Nephron progenitor cell (in vitro differentiated cells): ENCODE results near the gene ZNF524.

Experiments
- DNase-seq: peaks from one replicate; pipeline ENCODE4 v3.0.0; 2021
- H3K27ac Mint-ChIP-seq: 2 replicates; pipeline ENCODE4 v1.8.0; 2021; ENCODE audit warnings: mild to moderate bottlenecking, moderate library complexity, mixed read lengths
- H3K27me3 Mint-ChIP-seq: 2 replicates; pipeline ENCODE4 v1.8.0; 2021; ENCODE audit warnings: mild to moderate bottlenecking, low read depth, mixed read lengths; ENCODE audit not compliant: poor library complexity
- H3K36me3 Mint-ChIP-seq: 2 replicates; pipeline ENCODE4 v1.8.0; 2021; ENCODE audit warnings: low read depth, mixed read lengths
- H3K4me1 Mint-ChIP-seq: 2 replicates; pipeline ENCODE4 v1.8.0; 2021; ENCODE audit warnings: mixed read lengths
- H3K4me3 Mint-ChIP-seq: 2 replicates; pipeline ENCODE4 v1.8.0; 2021; ENCODE audit warnings: mild to moderate bottlenecking, moderate library complexity, mixed read lengths
- H3K9me3 Mint-ChIP-seq: 2 replicates; pipeline ENCODE4 v1.8.0; 2021; ENCODE audit warnings: mild to moderate bottlenecking, moderate library complexity, mixed read lengths
- CTCF ChIP-seq: fragments of 200-600 bp; sonication (generic); IDR thresholded peaks from 2 replicates; pipeline ENCODE4 v1.5.0; 2021; ENCODE audit warnings: antibody characterized with exemption

Gene ZNF524

GRCh38 chr19:55592391-55593090 lies 7.5 kb upstream of the ZNF524 start:
- no peak for DNase-seq
- H3K27ac Mint-ChIP-seq, result no peak overlapping the region
- peaks cover 35% of the 10 kb centered on the region for H3K4me1 Mint-ChIP-seq
- peaks cover 44% of the 10 kb centered on the region for H3K36me3 Mint-ChIP-seq
- no peak for TF ChIP-seq CTCF
- no peaks in the 10 kb centered on the region for H3K27me3 Mint-ChIP-seq
- peaks cover 4% of the 10 kb centered on the region for H3K9me3 Mint-ChIP-seq
- H3K4me3 Mint-ChIP-seq, result no peak overlapping the region

GRCh38 chr19:55593096-55593772 lies 6.9 kb upstream of the ZNF524 start:
- TF ChIP-seq CTCF, result no peak
- no peak for DNase-seq
- no peak overlapping the region for H3K4me3 Mint-ChIP-seq

GRCh38 chr19:55594996-55595545 lies 5.0 kb upstream of the ZNF524 start:
- no peak for DNase-seq
- TF ChIP-seq CTCF, result no peak
- Mint-ChIP-seq H3K4me3 (no peak overlapping the region), H3K4me1 (peaks cover 36% of the 10 kb centered on the region), H3K27ac (no peak overlapping the region), H3K9me3 (peaks cover 4% of the 10 kb centered on the region), H3K36me3 (peaks cover 57% of the 10 kb centered on the region), H3K27me3 (no peaks in the 10 kb centered on the region)

More at GRCh38 chr19:55593096-55593772, 6.9 kb upstream of the ZNF524 start:
- H3K4me1 Mint-ChIP-seq, result peaks cover 40% of the 10 kb centered on the region
- H3K36me3 Mint-ChIP-seq, result peaks cover 50% of the 10 kb centered on the region
- no peaks in the 10 kb centered on the region for H3K27me3 Mint-ChIP-seq
- H3K9me3 Mint-ChIP-seq, result peaks cover 4% of the 10 kb centered on the region
- peak overlapping the region; percentile 77 for H3K27ac Mint-ChIP-seq

GRCh38 chr19:55596304-55596703 lies 3.8 kb upstream of the ZNF524 start:
- no peak for TF ChIP-seq CTCF
- Mint-ChIP-seq H3K4me1 (peaks cover 30% of the 10 kb centered on the region), H3K36me3 (peaks cover 54% of the 10 kb centered on the region), H3K9me3 (peaks cover 4% of the 10 kb centered on the region), H3K27ac (no peak overlapping the region), H3K4me3 (peak overlapping the region; percentile 20), H3K27me3 (no peaks in the 10 kb centered on the region)
- no peak for DNase-seq

- Mint-ChIP-seq H3K36me3 (peaks cover 48% of the 10 kb centered on the region), H3K9me3 (peaks cover 4% of the 10 kb centered on the region), H3K27me3 (no peaks in the 10 kb centered on the region), H3K4me3 (no peak overlapping the region), H3K27ac (no peak overlapping the region), H3K4me1 (peaks cover 31% of the 10 kb centered on the region)
- no peak for TF ChIP-seq CTCF
- DNase-seq, result no peak
Observed at GRCh38 chr19:55597501-55597921, 2.6 kb upstream of the ZNF524 start.
